ENCODE measurements around the gene SPRR3. TPM values are rescaled to one million over a fixed set of nuclear protein-coding genes. Genes with fewer than 3 reads are reported as not detected.

Gene SPRR3
- total RNA-seq, 2 experiments from 2014 or later = not detected

GRCh38 chr1:152964536-152964935 is 37.0 kb upstream of the SPRR3 start:
- no peaks in the 10 kb centered on the region for H3K9me3 Mint-ChIP-seq
- Histone ChIP-seq H3K27ac (ENCODE audit: low read depth in 1 of 2, low read length in 2 of 2) (no peak overlapping the region), H3K9me3 (ENCODE audit: control insufficient read depth in 1 of 2, insufficient read depth in 1 of 2, low read length in 2 of 2) (peaks cover 0 to 6% of the 10 kb centered on the region in 2 experiments), H3K36me3 (ENCODE audit: insufficient read depth, low read length) (no peaks in the 10 kb centered on the region), H3K4me1 (ENCODE audit: insufficient read depth, low read length) (no peaks in the 10 kb centered on the region), H3K4me3 (ENCODE audit: low read length) (no peak overlapping the region), H3K27me3 (ENCODE audit: control insufficient read depth in 1 of 2, insufficient read depth in 2 of 2, low read length in 2 of 2) (peaks cover 0 to 10% of the 10 kb centered on the region in 2 experiments)
- no peaks in the 10 kb centered on the region for H3K4me1 Mint-ChIP-seq (ENCODE audit: low read depth)
- intact Hi-C loops (cut with DNase I, micrococcal nuclease) = no loop called here
- ChIA-PET POLR2A (no interaction called here), CTCF (no interaction called here)
- TF ChIP-seq CTCF (IDR thresholded peaks at IDR 0.05) = no peak
- ATAC-seq (ENCODE audit: poor library complexity) (no peak), DNase-seq (no peak)
- H3K27ac Mint-ChIP-seq = no peak overlapping the region
- no peaks in the 10 kb centered on the region for H3K36me3 Mint-ChIP-seq (ENCODE audit: low read depth)
- no peak overlapping the region for H3K4me3 Mint-ChIP-seq
- H3K27me3 Mint-ChIP-seq = peaks cover 58% of the 10 kb centered on the region

GRCh38 chr1:152965853-152966252 is 35.7 kb upstream of the SPRR3 start:
- H3K9me3 Mint-ChIP-seq = no peaks in the 10 kb centered on the region
- ChIA-PET POLR2A (no interaction called here), CTCF (no interaction called here)
- no peak for TF ChIP-seq CTCF (IDR thresholded peaks at IDR 0.05)
- Histone ChIP-seq H3K9me3 (ENCODE audit: control insufficient read depth in 1 of 2, insufficient read depth in 1 of 2, low read length in 2 of 2) (no peaks in the 10 kb centered on the region), H3K4me3 (ENCODE audit: low read length) (no peak overlapping the region), H3K36me3 (ENCODE audit: insufficient read depth, low read length) (no peaks in the 10 kb centered on the region), H3K27ac (ENCODE audit: low read depth in 1 of 2, low read length in 2 of 2) (no peak overlapping the region), H3K27me3 (ENCODE audit: control insufficient read depth in 1 of 2, insufficient read depth in 2 of 2, low read length in 2 of 2) (peaks cover 0 to 10% of the 10 kb centered on the region in 2 experiments), H3K4me1 (ENCODE audit: insufficient read depth, low read length) (no peaks in the 10 kb centered on the region)
- no peak overlapping the region for H3K4me3 Mint-ChIP-seq
- no peaks in the 10 kb centered on the region for H3K36me3 Mint-ChIP-seq (ENCODE audit: low read depth)
- no peak overlapping the region for H3K27ac Mint-ChIP-seq
- intact Hi-C loops (cut with DNase I, micrococcal nuclease) = no loop called here
- DNase-seq (no peak), ATAC-seq (ENCODE audit: poor library complexity) (no peak)
- H3K4me1 Mint-ChIP-seq (ENCODE audit: low read depth) = no peaks in the 10 kb centered on the region
- peaks cover 51% of the 10 kb centered on the region for H3K27me3 Mint-ChIP-seq

- peaks cover 43% of the 10 kb centered on the region for H3K27me3 Mint-ChIP-seq
- POLR2A ChIA-PET = no interaction called here
- H3K27ac Mint-ChIP-seq = no peak overlapping the region
- H3K4me1 ChIP-seq (ENCODE audit: insufficient read depth, low read length) = no peaks in the 10 kb centered on the region
- CTCF ChIA-PET = no interaction called here
- intact Hi-C loops (cut with DNase I, micrococcal nuclease) = no loop called here
- no peaks in the 10 kb centered on the region for H3K36me3 ChIP-seq (ENCODE audit: insufficient read depth, low read length)
- TF ChIP-seq CTCF (IDR thresholded peaks at IDR 0.05) = no peak
- no peaks in the 10 kb centered on the region for H3K36me3 Mint-ChIP-seq (ENCODE audit: low read depth)
- H3K4me3 Mint-ChIP-seq = no peak overlapping the region
- H3K4me3 ChIP-seq (ENCODE audit: low read length) = no peak overlapping the region
- no peak overlapping the region for H3K27ac ChIP-seq (ENCODE audit: low read depth in 1 of 2, low read length in 2 of 2)
- peaks cover 0 to 12% of the 10 kb centered on the region in 2 experiments for H3K27me3 ChIP-seq (ENCODE audit: control insufficient read depth in 1 of 2, insufficient read depth in 2 of 2, low read length in 2 of 2)
- no peaks in the 10 kb centered on the region for H3K9me3 Mint-ChIP-seq
- no peaks in the 10 kb centered on the region for H3K4me1 Mint-ChIP-seq (ENCODE audit: low read depth)
- no peak for DNase-seq
- ATAC-seq (ENCODE audit: poor library complexity) = no peak
- H3K9me3 ChIP-seq (ENCODE audit: control insufficient read depth in 1 of 2, insufficient read depth in 1 of 2, low read length in 2 of 2) = no peaks in the 10 kb centered on the region
Measured at GRCh38 chr1:152967201-152967600, 34.3 kb upstream of the SPRR3 start.
